AML-193 (cell line): ENCODE measurements around the gene QSOX2.

ENCODE experiments used
- DNase-seq, 2 experiments: peaks; one replicate each; lab custom pipeline; 2025; lab: John Stamatoyannopoulos, UW

Gene QSOX2

DNA sequence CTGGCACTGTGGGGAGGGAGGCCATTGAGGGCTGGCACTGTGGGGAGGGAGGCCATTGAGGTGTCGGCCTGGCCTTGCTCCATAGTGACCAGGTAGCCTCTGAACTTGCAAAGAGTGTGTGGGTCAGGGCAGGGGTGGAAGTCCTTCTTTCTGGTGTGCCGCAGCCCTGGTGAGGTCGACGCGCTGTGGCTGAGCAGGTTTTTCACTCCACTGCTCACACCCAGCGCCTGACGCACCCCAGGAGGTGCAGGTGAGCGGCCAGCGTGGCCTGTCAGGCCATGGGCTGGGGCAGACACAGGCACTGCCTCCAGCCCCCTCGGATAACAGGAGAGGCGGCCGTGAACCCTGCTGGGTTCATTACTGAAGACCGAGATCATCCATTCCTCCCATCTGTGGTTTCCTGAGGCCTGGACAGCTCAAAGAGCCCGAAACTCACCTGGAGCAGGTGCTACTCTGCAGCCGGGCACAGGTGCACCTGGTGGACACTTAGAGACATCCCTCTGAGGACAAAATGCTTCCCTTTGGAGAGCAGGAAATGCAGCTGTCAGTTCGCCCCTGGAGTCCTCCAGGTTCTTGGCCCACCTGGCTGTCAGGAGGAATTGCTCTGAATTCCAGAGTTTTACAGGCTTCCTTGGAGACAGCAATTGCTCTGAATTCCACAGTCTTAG lies 73.1 kb downstream of the QSOX2 start:
- no peak for DNase-seq

- no peak for DNase-seq
Observed at GRCh38 chr9:136171801-136172411, 73.7 kb downstream of the QSOX2 start.

DNA sequence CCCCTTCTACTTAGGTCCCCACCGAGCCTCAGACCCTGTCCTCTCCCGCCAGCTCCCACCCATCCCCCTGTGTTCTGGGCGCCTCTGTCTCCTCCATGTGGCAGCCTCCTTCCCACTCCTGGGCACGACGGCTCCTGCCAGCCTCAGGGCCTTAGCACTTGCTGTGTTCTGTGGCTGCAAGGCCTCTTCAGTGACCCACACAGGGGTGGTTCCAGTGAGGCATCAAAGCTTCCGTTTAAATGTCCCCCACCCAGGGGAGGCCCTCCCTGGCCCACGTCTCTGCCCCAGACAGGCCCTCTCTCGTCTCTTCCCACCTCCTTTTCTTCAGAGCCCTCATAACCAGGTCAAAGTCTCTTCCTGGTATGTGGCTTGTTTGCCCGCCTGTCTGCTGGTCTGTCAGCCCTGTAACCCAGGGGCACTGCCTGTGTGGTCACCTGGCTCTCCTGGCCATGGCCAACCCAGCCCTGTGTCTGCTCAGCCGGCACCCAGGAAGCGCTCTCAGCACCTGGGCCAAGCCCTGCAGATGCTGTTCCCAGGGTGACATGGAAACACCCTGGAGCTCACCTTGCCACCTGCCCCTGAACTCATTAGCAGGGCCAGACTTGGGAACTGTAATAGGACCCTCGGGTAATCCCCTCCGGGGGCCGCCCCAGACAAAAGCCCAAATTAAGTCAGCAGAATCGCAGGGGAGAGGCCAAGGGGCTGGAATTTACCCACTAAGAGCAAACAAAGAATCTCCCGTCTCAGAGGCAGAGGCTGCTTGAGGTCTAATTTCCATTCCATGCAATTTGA lies 74.4 kb downstream of the QSOX2 start:
- DNase-seq, result no peak

- DNase-seq, result peak; percentile 20 to 35
Observed at GRCh38 chr9:136170006-136170901, 75.4 kb downstream of the QSOX2 start.

DNA sequence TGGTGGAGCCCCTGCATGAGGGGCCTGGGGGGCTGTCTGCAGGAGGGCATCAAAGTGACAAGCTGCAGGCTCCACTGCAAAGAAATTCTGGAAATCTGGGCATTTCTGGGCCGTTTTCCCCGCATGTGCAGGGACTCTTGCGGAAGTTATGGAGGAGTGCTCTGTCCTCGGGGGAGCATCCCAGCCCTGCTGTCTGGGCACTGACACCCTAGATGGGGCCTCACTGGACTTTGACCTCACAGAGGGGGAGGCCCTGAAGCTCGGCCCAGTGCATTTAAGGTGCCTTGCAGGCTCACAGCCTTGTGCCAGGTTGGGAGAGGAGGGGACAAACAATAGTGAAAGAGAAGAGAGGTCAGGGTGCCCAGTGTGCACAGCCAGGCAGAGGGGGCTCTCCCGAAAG lies 76.1 kb downstream of the QSOX2 start:
- no peak for DNase-seq

DNA sequence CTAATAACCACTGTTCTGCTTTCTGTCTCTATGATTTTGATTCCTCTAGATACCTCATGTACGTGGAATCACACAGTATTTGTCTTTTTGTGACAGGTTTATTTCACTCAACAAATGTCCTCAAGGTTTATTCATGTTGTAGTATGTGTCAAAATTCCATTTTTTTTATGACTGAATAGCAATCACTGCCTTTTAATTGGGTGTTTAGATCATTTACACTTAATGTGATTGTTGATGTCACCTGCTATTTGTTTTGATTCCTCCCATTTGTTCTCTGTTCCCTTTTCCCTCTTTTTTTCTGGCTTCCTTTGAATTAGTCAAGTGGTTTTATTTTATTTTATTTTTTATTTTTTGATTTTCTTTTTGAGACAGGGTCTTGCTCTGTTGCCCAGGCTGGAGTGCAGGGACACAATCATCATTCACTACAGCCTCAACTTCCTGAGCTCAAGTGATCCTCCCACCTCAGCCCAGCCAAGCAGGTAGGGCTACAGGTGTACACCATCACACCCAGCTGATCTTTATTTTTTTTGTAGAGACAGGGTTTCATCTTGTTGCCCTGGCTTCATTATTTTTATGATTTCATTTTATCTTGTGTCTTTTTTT lies 82.3 kb downstream of the QSOX2 start:
- DNase-seq, result no peak

- no peak for DNase-seq
Observed at GRCh38 chr9:136160995-136161610, 84.5 kb downstream of the QSOX2 start.

DNA sequence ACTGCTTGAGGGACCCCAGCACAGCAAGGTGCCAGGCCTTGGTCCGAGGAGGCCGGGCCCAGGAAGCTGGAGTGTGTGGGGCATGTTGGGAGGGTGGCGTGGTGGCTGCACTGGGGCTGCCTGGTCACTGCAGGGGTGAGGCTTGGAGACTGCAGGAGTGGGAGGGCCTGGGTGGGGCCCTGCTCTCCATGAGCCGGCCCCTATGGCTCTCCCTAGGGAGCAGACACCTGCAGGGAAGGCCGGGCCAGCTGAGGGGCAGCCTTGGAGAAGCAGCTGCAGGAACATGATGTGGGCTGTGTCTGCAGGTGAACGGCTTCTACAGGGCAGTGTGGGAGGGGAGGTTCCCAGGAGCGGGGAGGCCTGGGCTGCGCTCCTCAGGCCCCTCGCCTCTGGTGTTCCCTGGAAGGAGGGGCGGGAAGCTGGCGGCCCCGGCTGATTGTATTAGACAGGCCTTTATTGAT lies 85.2 kb downstream of the QSOX2 start:
- no peak for DNase-seq

DNA sequence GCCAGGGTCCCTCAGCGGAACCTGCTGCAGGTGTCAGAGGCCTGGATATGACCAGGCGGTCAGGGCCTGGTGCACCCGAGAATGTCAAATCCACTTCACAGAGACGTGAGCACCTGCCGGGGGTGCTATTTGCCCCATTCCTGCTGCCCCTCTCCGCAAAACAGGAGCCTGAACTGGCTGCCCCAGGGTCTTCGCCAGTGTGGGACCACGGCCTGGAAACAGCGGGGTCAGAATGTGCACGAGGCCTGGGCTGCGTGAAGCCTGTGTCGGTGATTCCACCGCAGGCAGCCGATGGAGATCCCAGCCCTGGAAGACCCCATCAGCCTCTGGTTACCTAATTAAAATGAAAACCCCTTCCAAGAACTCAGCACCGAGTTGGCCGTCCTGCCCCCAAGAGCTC lies 85.8 kb downstream of the QSOX2 start:
- no peak for DNase-seq

DNA sequence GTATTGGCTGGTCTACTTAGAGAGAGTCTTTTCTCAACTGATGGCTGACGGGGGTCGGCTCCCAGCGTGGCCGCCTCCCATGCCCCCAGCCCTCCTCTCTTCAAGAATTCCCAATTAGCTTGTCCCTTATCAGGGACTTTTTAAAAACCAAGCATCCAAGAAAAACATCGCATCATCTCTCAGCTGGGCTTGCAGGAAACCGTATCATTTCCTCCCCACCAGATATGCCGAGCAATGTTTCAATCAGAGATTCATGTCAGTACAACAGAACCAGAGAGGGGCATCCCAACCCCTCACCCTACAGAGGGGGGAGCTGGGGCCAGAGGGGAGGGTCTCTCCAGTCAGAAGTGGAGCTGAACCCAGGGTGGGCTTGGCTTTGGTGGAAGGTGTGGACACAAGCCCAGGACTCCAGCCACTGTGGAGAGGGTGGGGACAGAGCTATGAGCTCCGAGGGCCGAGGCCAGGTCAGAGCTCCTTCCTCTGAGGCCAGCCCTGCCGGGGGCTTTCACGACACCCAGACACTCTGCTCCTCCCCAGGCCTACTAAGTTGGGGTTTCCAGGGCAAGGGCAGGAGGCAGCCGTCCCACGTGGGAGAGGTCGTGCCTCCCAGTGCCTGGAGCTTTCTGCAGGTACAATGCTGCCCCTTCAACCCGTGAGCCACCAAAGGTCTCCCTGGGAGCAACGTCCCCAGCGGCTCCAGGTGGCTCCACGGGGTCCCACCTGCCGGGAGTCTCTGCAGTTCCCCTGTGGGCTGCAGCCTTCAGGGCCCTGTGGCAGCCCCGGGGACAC lies 87.9 kb downstream of the QSOX2 start:
- no peak for DNase-seq
